OCI-LY1 (cell line): Measurements from ENCODE around the gene PAM.

ENCODE experiments used
- H2AFZ ChIP-seq: fragments of 200-600 bp; sonication (generic), shearing (Covaris generic); 2 replicates; pipeline ENCODE4 v1.6.0; 2014; ENCODE audit warnings: antibody characterized with exemption, mild to moderate bottlenecking, low read length
- H3F3A ChIP-seq: fragments of 200-600 bp; sonication (generic), shearing (Covaris generic); 2 replicates; pipeline ENCODE4 v1.6.0; 2014; ENCODE audit warnings: mild to moderate bottlenecking, antibody characterized with exemption, low read length, moderate library complexity; ENCODE audit not compliant: insufficient read depth
- H3K27ac ChIP-seq: fragments of 200-600 bp; sonication (generic); 2 replicates; pipeline ENCODE4 v1.5.1; 2014; ENCODE audit warnings: low read length, mixed run types, mild to moderate bottlenecking, low read depth; ENCODE audit not compliant: poor library complexity, severe bottlenecking
- H3K27me3 ChIP-seq: fragments of 200-600 bp; sonication (generic); 2 replicates; pipeline ENCODE4 v1.6.0; 2014; ENCODE audit warnings: antibody characterized with exemption, mild to moderate bottlenecking, low read length, moderate library complexity; ENCODE audit not compliant: insufficient read depth
- H3K36me3 ChIP-seq: fragments of 200-600 bp; sonication (generic); 2 replicates; pipeline ENCODE4 v1.6.1; 2014; ENCODE audit warnings: mild to moderate bottlenecking, antibody characterized with exemption, low read length, moderate library complexity, mixed read lengths; ENCODE audit not compliant: insufficient read depth
- H3K4me1 ChIP-seq: fragments of 200-600 bp; sonication (generic); 2 replicates; pipeline ENCODE4 v1.5.1; 2014; ENCODE audit warnings: mild to moderate bottlenecking, low read length, moderate library complexity; ENCODE audit not compliant: insufficient read depth, severe bottlenecking
- H3K4me2 ChIP-seq: fragments of 200-600 bp; sonication (generic), shearing (Covaris generic); 2 replicates; pipeline ENCODE4 v1.6.1; 2014; ENCODE audit warnings: low read length
- H3K4me3 ChIP-seq: fragments of 200-600 bp; sonication (generic); 2 replicates; pipeline ENCODE4 v1.5.1; 2014; ENCODE audit warnings: low read length, low read depth, mild to moderate bottlenecking, mixed read lengths; ENCODE audit not compliant: poor library complexity, severe bottlenecking
- H3K79me2 ChIP-seq: fragments of 200-600 bp; shearing (Covaris generic); 2 replicates; pipeline ENCODE4 v1.6.1; 2016; ENCODE audit warnings: mixed run types, low read length, mixed read lengths; ENCODE audit not compliant: insufficient read depth
- H3K9ac ChIP-seq: fragments of 200-600 bp; sonication (generic), shearing (Covaris generic); 2 replicates; pipeline ENCODE4 v1.6.1; 2014; ENCODE audit warnings: mild to moderate bottlenecking, low read length, mixed read lengths
- H3K9me2 ChIP-seq: fragments of 200-600 bp; sonication (generic), shearing (Covaris generic); 2 replicates; pipeline ENCODE4 v1.6.1; 2014; ENCODE audit warnings: low read depth, mild to moderate bottlenecking, low read length, mixed read lengths
- H3K9me3 ChIP-seq: fragments of 200-600 bp; shearing (Covaris generic); 2 replicates; pipeline ENCODE4 v1.6.1; 2014; ENCODE audit warnings: low read length, mixed read lengths
- H4K20me1 ChIP-seq: fragments of 200-600 bp; sonication (generic), shearing (Covaris generic); 2 replicates; pipeline ENCODE4 v1.6.0; 2016; ENCODE audit warnings: mild to moderate bottlenecking, low read length; ENCODE audit not compliant: insufficient read depth
- CTCF ChIP-seq: fragments of 200-600 bp; sonication (generic), shearing (Covaris generic); IDR thresholded peaks from 2 replicates; pipeline ENCODE4 v1.5.1; 2017; ENCODE audit warnings: mild to moderate bottlenecking, antibody characterized with exemption, low read length, moderate library complexity, mixed read lengths
- EZH2 ChIP-seq: fragments of 200-600 bp; sonication (generic), shearing (Covaris generic); IDR thresholded peaks from 2 replicates; pipeline ENCODE4 v1.8.0; 2017; ENCODE audit warnings: borderline replicate concordance, mixed run types, mild to moderate bottlenecking, antibody characterized with exemption, low read length, moderate library complexity, mixed read lengths

Gene PAM

DNA sequence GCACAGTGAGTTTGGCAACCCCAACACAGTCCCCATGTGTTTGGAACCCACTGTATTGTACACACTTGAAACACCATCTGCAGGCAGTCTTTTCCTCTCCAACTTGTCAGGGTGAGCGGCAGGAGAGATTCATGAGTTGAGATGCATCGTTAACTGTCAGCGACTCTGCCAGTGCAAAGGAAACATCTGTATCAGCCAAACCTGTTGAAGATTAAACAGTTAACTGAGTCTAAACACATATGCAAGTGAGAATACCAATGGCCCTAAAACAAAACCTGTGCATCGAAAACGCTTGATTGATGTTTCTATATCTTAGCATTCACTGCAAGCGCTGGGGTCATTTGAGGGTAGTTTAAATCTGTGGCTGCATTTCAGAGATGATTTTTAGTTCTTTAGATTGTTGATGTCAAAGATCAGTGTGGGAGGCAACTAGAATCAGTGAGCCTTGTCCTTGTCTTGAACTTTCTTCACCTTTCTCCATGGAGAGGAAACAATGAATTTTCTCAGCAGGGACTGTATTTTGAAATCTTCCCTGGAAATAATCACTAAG lies 41.3 kb upstream of the PAM start:
- TF ChIP-seq EZH2 (no peak), CTCF (no peak)
- H3K36me3 ChIP-seq: no peaks in the 10 kb centered on the region
- no peaks in the 10 kb centered on the region for H3K9me2 ChIP-seq
- no peak overlapping the region for H3K9ac ChIP-seq
- no peak overlapping the region for H3K27ac ChIP-seq
- no peaks in the 10 kb centered on the region for H4K20me1 ChIP-seq
- H2AFZ ChIP-seq: no peak overlapping the region
- no peaks in the 10 kb centered on the region for H3K79me2 ChIP-seq
- H3K4me3 ChIP-seq: no peak overlapping the region
- H3K4me1 ChIP-seq: no peaks in the 10 kb centered on the region
- H3K9me3 ChIP-seq: no peaks in the 10 kb centered on the region
- H3K27me3 ChIP-seq: no peaks in the 10 kb centered on the region
- no peaks in the 10 kb centered on the region for H3F3A ChIP-seq
- no peak overlapping the region for H3K4me2 ChIP-seq

- Histone ChIP-seq H3K9me3 (no peaks in the 10 kb centered on the region), H3K9ac (no peak overlapping the region), H3K27me3 (no peaks in the 10 kb centered on the region), H3K79me2 (no peaks in the 10 kb centered on the region), H3K4me1 (no peaks in the 10 kb centered on the region), H2AFZ (no peak overlapping the region), H4K20me1 (no peaks in the 10 kb centered on the region), H3K9me2 (no peaks in the 10 kb centered on the region), H3K36me3 (no peaks in the 10 kb centered on the region), H3F3A (no peaks in the 10 kb centered on the region), H3K27ac (no peak overlapping the region), H3K4me2 (no peak overlapping the region), H3K4me3 (no peak overlapping the region)
- TF ChIP-seq EZH2 (no peak), CTCF (no peak)
Observed at GRCh38 chr5:102715082-102715807, 39.9 kb upstream of the PAM start.

DNA sequence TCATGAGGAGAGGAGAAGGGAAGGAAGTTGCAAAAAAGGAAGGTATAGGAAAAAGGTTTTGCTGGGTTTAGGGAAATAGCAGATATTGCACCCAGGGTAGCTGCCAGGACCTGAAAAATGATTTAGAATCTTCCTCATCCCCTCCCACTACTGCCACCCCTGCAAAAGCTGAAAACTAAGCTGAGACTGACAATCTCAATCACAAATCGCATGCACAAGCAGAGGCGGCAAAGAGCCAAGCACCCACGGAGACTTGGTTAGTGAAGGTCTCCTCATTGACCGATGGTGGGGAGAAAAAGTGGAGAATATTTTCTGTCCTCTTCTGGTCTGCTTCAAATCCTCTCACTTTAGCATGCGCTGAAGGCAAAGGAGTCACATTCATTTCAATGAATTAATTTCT lies 39.1 kb upstream of the PAM start:
- Histone ChIP-seq H3K27me3 (no peaks in the 10 kb centered on the region), H3K36me3 (no peaks in the 10 kb centered on the region), H3K27ac (no peak overlapping the region), H3K9me2 (no peaks in the 10 kb centered on the region), H3K9ac (no peak overlapping the region), H3K4me2 (no peak overlapping the region), H3F3A (no peaks in the 10 kb centered on the region), H3K4me1 (no peaks in the 10 kb centered on the region), H2AFZ (no peak overlapping the region), H3K9me3 (no peaks in the 10 kb centered on the region), H4K20me1 (no peaks in the 10 kb centered on the region), H3K4me3 (no peak overlapping the region), H3K79me2 (no peaks in the 10 kb centered on the region)
- TF ChIP-seq CTCF (no peak), EZH2 (no peak)
